ENCODE results near the gene C1QL4. TPM values are rescaled to one million over a fixed set of nuclear protein-coding genes. Genes with fewer than 3 reads are reported as not detected.

C1QL4 gene
- polyA plus RNA-seq, 3 donors, result not detected

- H3K4me3 ChIP-seq (replicated peaks in 1 of 3; ENCODE audit: low read depth in 2 of 3, low read length in 3 of 3), result no peak overlapping the region
- H3K27ac Mint-ChIP-seq, result no peak overlapping the region
- no peak for DNase-seq
- H3K9me3 Mint-ChIP-seq, result peaks cover 0 to 2% (median 0%) of the 10 kb centered on the region in 7 donors
- no peaks in the 10 kb centered on the region for H3K36me3 ChIP-seq (replicated peaks in 1 of 2; ENCODE audit: control insufficient read depth in 1 of 2, insufficient read depth in 2 of 2, low read length in 2 of 2)
- no peak overlapping the region for H2AFZ ChIP-seq (ENCODE audit: insufficient read depth, low read depth, low read length, poor library complexity, severe bottlenecking)
- H3K9ac ChIP-seq (ENCODE audit: insufficient read depth, low read length, poor library complexity, severe bottlenecking), result no peak overlapping the region
- no peak overlapping the region for H3K27ac ChIP-seq (ENCODE audit: low read depth in 1 of 2, low read length in 2 of 2)
- H3K36me3 Mint-ChIP-seq, result no peaks in the 10 kb centered on the region
- peaks cover 17 to 22% (median 20%) of the 10 kb centered on the region in 3 donors for H3K27me3 Mint-ChIP-seq (ENCODE audit: low read depth in 3 of 3)
- 96% methylated on average over 2 of the region's 7 CpGs for WGBS (ENCODE audit: insufficient coverage)
- peaks cover 6% of the 10 kb centered on the region for H3K4me1 Mint-ChIP-seq
- no peaks in the 10 kb centered on the region for H4K20me1 ChIP-seq (ENCODE audit: insufficient read depth, low read length)
- no peaks in the 10 kb centered on the region for H3K4me1 ChIP-seq (ENCODE audit: control insufficient read depth in 1 of 2, insufficient read depth in 2 of 2, low read length in 2 of 2)
- TF ChIP-seq, protein P1, sequence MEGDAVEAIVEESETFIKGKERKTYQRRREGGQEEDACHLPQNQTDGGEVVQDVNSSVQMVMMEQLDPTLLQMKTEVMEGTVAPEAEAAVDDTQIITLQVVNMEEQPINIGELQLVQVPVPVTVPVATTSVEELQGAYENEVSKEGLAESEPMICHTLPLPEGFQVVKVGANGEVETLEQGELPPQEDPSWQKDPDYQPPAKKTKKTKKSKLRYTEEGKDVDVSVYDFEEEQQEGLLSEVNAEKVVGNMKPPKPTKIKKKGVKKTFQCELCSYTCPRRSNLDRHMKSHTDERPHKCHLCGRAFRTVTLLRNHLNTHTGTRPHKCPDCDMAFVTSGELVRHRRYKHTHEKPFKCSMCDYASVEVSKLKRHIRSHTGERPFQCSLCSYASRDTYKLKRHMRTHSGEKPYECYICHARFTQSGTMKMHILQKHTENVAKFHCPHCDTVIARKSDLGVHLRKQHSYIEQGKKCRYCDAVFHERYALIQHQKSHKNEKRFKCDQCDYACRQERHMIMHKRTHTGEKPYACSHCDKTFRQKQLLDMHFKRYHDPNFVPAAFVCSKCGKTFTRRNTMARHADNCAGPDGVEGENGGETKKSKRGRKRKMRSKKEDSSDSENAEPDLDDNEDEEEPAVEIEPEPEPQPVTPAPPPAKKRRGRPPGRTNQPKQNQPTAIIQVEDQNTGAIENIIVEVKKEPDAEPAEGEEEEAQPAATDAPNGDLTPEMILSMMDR (IDR thresholded peaks at IDR 0.05), result no peak
- H3K4me2 ChIP-seq (replicated peaks; ENCODE audit: extremely low read depth, low read length, poor library complexity, severe bottlenecking), result no peak overlapping the region
- no peak overlapping the region for H3K4me3 Mint-ChIP-seq
- peaks cover 2 to 7% of the 10 kb centered on the region in 2 donors for H3K27me3 ChIP-seq (ENCODE audit: control insufficient read depth in 2 of 2, insufficient read depth in 2 of 2, low read length in 2 of 2)
- no peaks in the 10 kb centered on the region for H3K9me3 ChIP-seq (replicated peaks in 1 of 2; ENCODE audit: control insufficient read depth in 1 of 2, insufficient read depth in 1 of 2, low read length in 2 of 2)
- no peaks in the 10 kb centered on the region for H3K79me2 ChIP-seq (ENCODE audit: insufficient read depth, low read length)
- intact Hi-C loops (cut with micrococcal nuclease), result no loop called here
These were observed 27.6 kb downstream of the C1QL4 start for GRCh38 chr12:49309386-49309785.

- Histone ChIP-seq H3K27me3 (ENCODE audit: control insufficient read depth in 2 of 2, insufficient read depth in 2 of 2, low read length in 2 of 2) (peaks cover 2 to 20% of the 10 kb centered on the region in 2 donors), H3K36me3 (replicated peaks in 1 of 2; ENCODE audit: control insufficient read depth in 1 of 2, insufficient read depth in 2 of 2, low read length in 2 of 2) (no peaks in the 10 kb centered on the region), H3K4me3 (replicated peaks in 1 of 3; ENCODE audit: low read depth in 2 of 3, low read length in 3 of 3) (no peak overlapping the region), H4K20me1 (ENCODE audit: insufficient read depth, low read length) (no peaks in the 10 kb centered on the region), H3K9me3 (replicated peaks in 1 of 2; ENCODE audit: control insufficient read depth in 1 of 2, insufficient read depth in 1 of 2, low read length in 2 of 2) (no peaks in the 10 kb centered on the region), H2AFZ (ENCODE audit: insufficient read depth, low read depth, low read length, poor library complexity, severe bottlenecking) (peak overlapping the region; percentile 63), H3K4me1 (ENCODE audit: control insufficient read depth in 1 of 2, insufficient read depth in 2 of 2, low read length in 2 of 2) (no peaks in the 10 kb centered on the region), H3K79me2 (ENCODE audit: insufficient read depth, low read length) (no peaks in the 10 kb centered on the region), H3K27ac (ENCODE audit: low read depth in 1 of 2, low read length in 2 of 2) (no peak overlapping the region), H3K4me2 (replicated peaks; ENCODE audit: extremely low read depth, low read length, poor library complexity, severe bottlenecking) (no peak overlapping the region), H3K9ac (ENCODE audit: insufficient read depth, low read length, poor library complexity, severe bottlenecking) (no peak overlapping the region)
- Mint-ChIP-seq H3K4me1 (peaks cover 6% of the 10 kb centered on the region), H3K36me3 (no peaks in the 10 kb centered on the region), H3K9me3 (peaks cover 0 to 1% (median 0%) of the 10 kb centered on the region in 7 donors), H3K27ac (peak overlapping the region in 1 of 7 donors; percentile 7), H3K27me3 (ENCODE audit: low read depth in 3 of 3) (peaks cover 14 to 29% (median 25%) of the 10 kb centered on the region in 3 donors), H3K4me3 (no peak overlapping the region)
- WGBS (ENCODE audit: insufficient coverage), result 93% methylated on average over 2 of the region's 6 CpGs
- intact Hi-C loops (cut with micrococcal nuclease), result no loop called here
- TF ChIP-seq, protein P1 (IDR thresholded peaks at IDR 0.05), result no peak
- peak in 2 of 3 donors; percentile 27 to 58 for DNase-seq
These were observed 31.1 kb downstream of the C1QL4 start for GRCh38 chr12:49305762-49306510.

Measured in CD14-positive monocyte (primary cell).